GM19099 (cell line): ENCODE results near the gene NRIP1.

Experiments
- POLR2A ChIP-seq: IDR thresholded peaks from 3 replicates; pipeline ENCODE4 v1.6.1; 2011; ENCODE audit warnings: low read depth; ENCODE audit not compliant: insufficient read length; ENCODE audit errors: extremely low read depth

Gene NRIP1

GRCh38 chr21:14957836-14958235 is 107.0 kb downstream of the NRIP1 start:
- no peak for TF ChIP-seq POLR2A

GRCh38 chr21:14956807-14957206 is 108.0 kb downstream of the NRIP1 start:
- no peak for TF ChIP-seq POLR2A

DNA sequence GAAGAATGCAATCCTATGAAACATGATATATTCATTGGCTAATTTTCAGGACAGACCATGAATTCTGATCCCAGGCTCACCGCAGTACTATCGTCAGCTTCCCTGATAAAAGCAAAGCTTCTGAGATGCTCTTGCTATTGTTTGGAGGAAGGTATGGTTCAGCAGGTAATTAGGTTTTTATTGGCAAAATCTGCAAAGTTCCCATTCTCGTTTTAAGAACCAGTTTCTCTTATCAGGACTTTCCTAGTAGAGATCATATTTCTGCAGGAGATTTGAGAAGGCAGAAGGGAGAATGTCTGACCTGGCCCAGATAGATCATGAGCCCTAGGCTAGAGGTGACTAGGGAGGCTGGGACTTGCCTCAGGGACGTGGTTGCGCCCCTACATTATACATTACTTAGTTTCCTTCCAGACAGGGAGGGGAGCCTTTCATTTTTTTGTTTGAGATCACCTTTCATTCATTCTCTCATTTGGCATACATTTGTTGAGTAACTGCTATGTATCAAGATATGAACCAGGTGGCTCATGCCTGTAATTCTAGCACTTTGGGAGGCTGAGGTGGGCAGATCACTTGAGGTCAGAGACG is 108.8 kb downstream of the NRIP1 start:
- no peak for TF ChIP-seq POLR2A

DNA sequence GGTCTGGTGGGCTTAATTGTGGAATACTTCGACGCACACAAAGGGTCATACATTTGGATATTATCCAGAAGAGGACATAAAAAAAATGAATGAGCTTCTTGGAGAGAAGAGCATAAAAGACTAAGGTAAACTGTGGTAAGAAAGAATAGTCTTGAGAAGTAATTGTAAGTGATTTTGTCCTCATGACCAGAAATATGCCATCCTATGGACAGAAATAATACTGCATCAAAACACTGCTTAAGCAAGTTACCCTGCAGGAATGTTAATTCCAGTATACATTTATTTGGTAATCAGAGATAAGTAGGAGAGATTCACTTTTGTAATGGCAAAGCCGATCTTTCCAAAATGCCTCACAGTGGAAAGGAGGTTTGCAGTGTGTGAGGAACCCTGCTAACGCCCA is 111.9 kb downstream of the NRIP1 start:
- no peak for TF ChIP-seq POLR2A

- TF ChIP-seq POLR2A: no peak
These were observed 115.2 kb downstream of the NRIP1 start for GRCh38 chr21:14949603-14950002.

DNA sequence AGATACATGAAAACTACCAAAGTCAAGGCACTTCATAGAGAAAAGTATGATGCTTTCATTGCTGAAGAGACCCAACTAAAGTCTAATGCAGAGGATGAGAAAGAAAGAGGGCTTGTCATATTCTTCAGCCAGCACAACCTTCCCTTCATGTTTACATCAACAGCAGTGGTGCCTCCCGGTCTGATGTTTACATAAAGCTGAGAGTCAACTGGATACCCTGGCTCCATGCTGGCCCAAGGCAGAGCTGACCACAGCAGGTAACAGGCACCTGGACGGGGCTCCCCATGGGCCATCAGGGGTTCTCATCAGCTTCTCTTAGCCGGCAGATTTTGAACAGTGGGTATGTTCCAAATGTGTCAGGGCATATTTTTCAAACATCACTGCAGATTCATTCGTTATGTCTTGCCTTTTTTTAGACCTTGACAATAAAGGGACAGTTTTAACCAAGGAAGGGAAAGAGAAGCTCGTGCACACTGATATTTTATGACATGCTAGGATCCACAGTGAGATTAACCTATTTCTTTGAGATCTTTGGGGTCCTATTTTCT is 117.1 kb downstream of the NRIP1 start:
- no peak for TF ChIP-seq POLR2A

GRCh38 chr21:14945176-14945575 is 119.6 kb downstream of the NRIP1 start:
- TF ChIP-seq POLR2A: no peak

DNA sequence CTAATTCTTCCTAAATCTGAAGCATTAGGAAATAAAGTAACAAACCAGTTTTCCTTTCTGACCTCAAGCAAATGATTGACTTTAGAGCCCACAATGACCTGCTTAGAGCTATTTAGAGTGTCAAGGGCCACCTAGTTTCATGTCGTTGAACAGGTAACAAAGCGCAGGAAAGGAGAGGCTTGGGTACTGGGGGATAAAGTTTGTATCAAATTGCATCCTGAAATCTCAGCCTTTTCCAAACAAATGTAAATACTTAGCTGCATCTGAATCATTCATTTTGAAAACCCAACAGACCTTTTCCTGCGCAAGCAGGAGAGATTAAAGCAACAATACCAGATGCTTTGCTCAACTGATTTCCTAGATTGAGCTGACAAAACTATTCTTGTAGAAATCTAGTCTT is 121.2 kb downstream of the NRIP1 start:
- no peak for TF ChIP-seq POLR2A

GRCh38 chr21:14942801-14943490 is 121.9 kb downstream of the NRIP1 start:
- TF ChIP-seq POLR2A: no peak

- no peak for TF ChIP-seq POLR2A
These were observed 138.6 kb downstream of the NRIP1 start for GRCh38 chr21:14926186-14926585.

DNA sequence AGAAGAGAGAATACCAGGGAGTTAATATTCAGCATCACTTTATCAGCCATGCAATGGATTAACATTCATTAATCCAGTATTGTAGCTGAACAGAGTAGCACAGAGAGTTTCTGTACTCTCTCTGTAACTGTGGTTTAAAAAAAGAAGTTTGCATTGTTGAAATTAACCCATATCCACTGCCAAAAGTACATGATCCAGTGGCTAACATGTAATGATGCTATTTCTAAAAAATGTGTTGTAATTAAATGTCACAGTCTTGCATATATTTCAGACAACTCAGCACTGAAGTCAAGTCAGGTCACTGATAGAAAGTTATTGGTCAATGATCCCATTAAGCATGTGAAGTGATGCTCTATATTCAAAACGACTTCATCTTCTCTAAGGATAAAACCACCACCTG is 141.3 kb downstream of the NRIP1 start:
- no peak for TF ChIP-seq POLR2A

GRCh38 chr21:14922980-14923379 is 141.8 kb downstream of the NRIP1 start:
- no peak for TF ChIP-seq POLR2A

- no peak for TF ChIP-seq POLR2A
These were observed 146.3 kb downstream of the NRIP1 start for GRCh38 chr21:14918527-14918926.

GRCh38 chr21:14917762-14918161 is 147.0 kb downstream of the NRIP1 start:
- TF ChIP-seq POLR2A: no peak

- TF ChIP-seq POLR2A: no peak
These were observed 148.1 kb downstream of the NRIP1 start for GRCh38 chr21:14916676-14917141.

DNA sequence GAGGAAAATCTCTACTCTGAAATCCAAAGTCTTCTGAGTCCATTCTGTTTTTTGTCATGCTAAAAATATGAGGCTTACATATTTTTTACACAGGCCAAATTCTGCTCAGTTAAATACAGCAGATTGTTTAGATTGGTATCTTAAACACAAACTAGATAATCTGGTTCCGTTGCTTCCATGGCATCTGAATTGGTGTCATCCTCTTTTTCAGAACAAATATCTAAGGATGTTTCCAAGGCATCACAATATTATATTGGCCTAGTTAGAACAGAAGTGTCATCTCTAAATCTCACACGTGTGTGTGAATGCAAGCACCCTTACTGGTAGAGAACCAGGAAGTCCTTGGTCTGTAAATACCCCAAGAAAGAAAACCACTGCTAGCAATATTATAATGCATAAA is 151.2 kb downstream of the NRIP1 start:
- no peak for TF ChIP-seq POLR2A

GRCh38 chr21:14911351-14911750 is 153.4 kb downstream of the NRIP1 start:
- no peak for TF ChIP-seq POLR2A
